GM19372 (cell line): ENCODE data around the gene SH3BP5.

Experiments
- ATAC-seq: cut with Tn5 transposase; IDR thresholded peaks from one replicate; pipeline ENCODE4 v1.9.1; 2021; ENCODE audit warnings: mild to moderate bottlenecking, low read depth, moderate library complexity; ENCODE audit not compliant: unreplicated experiment

Gene SH3BP5

GRCh38 chr3:15261274-15261673, 71.1 kb downstream of the SH3BP5 start:
- no peak for ATAC-seq

- no peak for ATAC-seq
Measured at GRCh38 chr3:15260531-15260930, 71.9 kb downstream of the SH3BP5 start.

GRCh38 chr3:15258720-15259119, 73.7 kb downstream of the SH3BP5 start:
- ATAC-seq, result no peak

- ATAC-seq, result no peak
Measured at GRCh38 chr3:15256861-15257341, 75.5 kb downstream of the SH3BP5 start.

GRCh38 chr3:15255215-15255614, 77.2 kb downstream of the SH3BP5 start:
- ATAC-seq, result no peak

GRCh38 chr3:15253023-15253697, 79.2 kb downstream of the SH3BP5 start:
- no peak for ATAC-seq

- no peak for ATAC-seq
Measured at GRCh38 chr3:15246186-15246585, 86.2 kb downstream of the SH3BP5 start.

GRCh38 chr3:15243822-15244482, 88.4 kb downstream of the SH3BP5 start:
- no peak for ATAC-seq

GRCh38 chr3:15241341-15241740, 91.0 kb downstream of the SH3BP5 start:
- ATAC-seq, result no peak

- ATAC-seq, result no peak
Measured at GRCh38 chr3:15229262-15229661, 103.1 kb downstream of the SH3BP5 start.

- no peak for ATAC-seq
Measured at GRCh38 chr3:15228147-15228546, 104.2 kb downstream of the SH3BP5 start.

GRCh38 chr3:15223685-15224572, 108.5 kb downstream of the SH3BP5 start:
- ATAC-seq, result no peak

- ATAC-seq, result no peak
Measured at GRCh38 chr3:15221574-15222217, 110.7 kb downstream of the SH3BP5 start.

- ATAC-seq, result no peak
Measured at GRCh38 chr3:15220661-15221060, 111.7 kb downstream of the SH3BP5 start.

GRCh38 chr3:15220056-15220455, 112.3 kb downstream of the SH3BP5 start:
- ATAC-seq, result no peak

- ATAC-seq, result no peak
Measured at GRCh38 chr3:15218689-15219088, 113.7 kb downstream of the SH3BP5 start.

- ATAC-seq, result no peak
Measured at GRCh38 chr3:15217841-15218267, 114.5 kb downstream of the SH3BP5 start.

- no peak for ATAC-seq
Measured at GRCh38 chr3:15217011-15217671, 115.2 kb downstream of the SH3BP5 start.

GRCh38 chr3:15216501-15216900, 115.9 kb downstream of the SH3BP5 start:
- no peak for ATAC-seq

GRCh38 chr3:15215996-15216395, 116.4 kb downstream of the SH3BP5 start:
- no peak for ATAC-seq
